Central memory CD8-positive, alpha-beta T cell (primary cell): ENCODE results near the gene MOGAT2.
"Not testable (repeated sequence)": the region's sequence is repeated elsewhere in the genome, so short reads cannot be mapped to it uniquely, and the experiment has no call there.

Experiments
- ATAC-seq: fragments of 150-1000 bp; cut with Tn5 transposase; replicated peaks from 2 replicates; pipeline ENCODE4 v1.10.0; 2022; ENCODE audit warnings: mild to moderate bottlenecking, moderate FRiP score, moderate number of reproducible peaks; ENCODE audit not compliant: poor library complexity, severe bottlenecking; ENCODE audit errors: extremely low read depth
- DNase-seq, 2 donors: peaks; one replicate each; pipeline ENCODE4 v3.0.0; 2021; ENCODE audit warnings: low spot score in 2 of 2
- H3K27ac Mint-ChIP-seq: one replicate; pipeline ENCODE4 v1.8.0; 2022; ENCODE audit warnings: low read depth, mild to moderate bottlenecking, moderate library complexity, mixed read lengths
- H3K27me3 Mint-ChIP-seq: one replicate; pipeline ENCODE4 v1.8.0; 2022; ENCODE audit warnings: mixed read lengths
- H3K36me3 Mint-ChIP-seq: one replicate; pipeline ENCODE4 v1.8.0; 2022; ENCODE audit warnings: mild to moderate bottlenecking, moderate library complexity, mixed read lengths; ENCODE audit not compliant: insufficient read depth
- H3K4me1 Mint-ChIP-seq: one replicate; pipeline ENCODE4 v1.8.0; 2022; ENCODE audit warnings: mixed read lengths
- H3K4me3 Mint-ChIP-seq: one replicate; pipeline ENCODE4 v1.8.0; 2022; ENCODE audit warnings: mild to moderate bottlenecking, moderate library complexity, mixed read lengths
- H3K9me3 Mint-ChIP-seq: one replicate; pipeline ENCODE4 v1.8.0; 2022; ENCODE audit warnings: mixed read lengths

Gene MOGAT2

GRCh38 chr11:75748729-75749273, 31.2 kb downstream of the MOGAT2 start:
- not testable (repeated sequence) for H3K9me3 Mint-ChIP-seq, H3K27ac Mint-ChIP-seq, DNase-seq, H3K4me1 Mint-ChIP-seq, H3K36me3 Mint-ChIP-seq, ATAC-seq, H3K4me3 Mint-ChIP-seq
- peaks cover 44% of the 10 kb centered on the region for H3K27me3 Mint-ChIP-seq

GRCh38 chr11:75754933-75755332, 37.3 kb downstream of the MOGAT2 start:
- H3K36me3 Mint-ChIP-seq, DNase-seq, H3K9me3 Mint-ChIP-seq, H3K4me1 Mint-ChIP-seq, H3K4me3 Mint-ChIP-seq, ATAC-seq: not testable (repeated sequence)
- Mint-ChIP-seq H3K27me3 (peaks cover 14% of the 10 kb centered on the region), H3K27ac (peak overlapping the region; percentile 46)

DNA sequence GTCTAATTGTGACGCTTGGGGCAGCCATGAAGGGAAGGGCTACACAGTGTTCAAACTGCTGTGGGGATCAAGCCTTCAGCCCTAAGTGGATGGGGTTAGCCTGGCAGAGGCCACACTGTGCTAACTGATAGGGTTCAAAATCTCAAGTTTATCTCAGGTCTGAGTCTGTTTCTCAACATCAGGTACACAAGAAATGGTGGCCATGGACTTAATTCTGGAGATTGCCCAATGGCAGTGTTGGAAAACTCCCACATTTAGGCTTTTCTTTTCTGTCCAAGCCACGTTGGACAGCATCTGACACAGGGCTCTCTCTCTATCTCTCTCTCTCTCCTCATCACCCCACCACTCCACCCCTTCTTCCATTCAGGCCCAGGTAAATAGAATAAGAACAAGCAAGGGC, 40.0 kb downstream of the MOGAT2 start:
- no peak for DNase-seq
- Mint-ChIP-seq H3K36me3 (peaks cover 3% of the 10 kb centered on the region), H3K27ac (no peak overlapping the region), H3K9me3 (no peaks in the 10 kb centered on the region), H3K27me3 (peaks cover 14% of the 10 kb centered on the region), H3K4me1 (no peaks in the 10 kb centered on the region), H3K4me3 (no peak overlapping the region)
- no peak for ATAC-seq

DNA sequence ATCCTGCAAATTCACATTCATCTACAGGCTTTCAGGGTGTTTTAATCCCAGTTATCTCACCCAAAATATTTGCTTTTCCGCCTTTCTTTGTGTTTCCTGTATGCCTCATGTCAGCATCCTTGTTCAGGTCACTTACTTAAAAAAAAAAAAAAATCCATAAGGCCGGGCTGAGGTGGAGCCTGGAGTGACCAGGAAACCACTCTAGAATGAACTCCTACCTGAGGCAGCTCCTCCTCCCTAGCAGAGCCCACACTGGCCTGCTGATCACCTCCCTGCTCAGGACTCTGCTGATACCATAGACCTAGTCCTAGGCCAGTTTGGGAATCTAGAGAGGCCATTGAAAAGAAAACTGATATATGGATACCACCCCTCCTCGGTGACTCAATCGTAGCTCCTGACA, 42.2 kb downstream of the MOGAT2 start:
- Mint-ChIP-seq H3K27me3 (peaks cover 14% of the 10 kb centered on the region), H3K9me3 (no peaks in the 10 kb centered on the region), H3K27ac (no peak overlapping the region), H3K4me3 (no peak overlapping the region), H3K4me1 (no peaks in the 10 kb centered on the region), H3K36me3 (peaks cover 3% of the 10 kb centered on the region)
- DNase-seq (no peak), ATAC-seq (no peak)

- Mint-ChIP-seq H3K9me3 (no peaks in the 10 kb centered on the region), H3K27ac (no peak overlapping the region), H3K4me1 (no peaks in the 10 kb centered on the region), H3K4me3 (no peak overlapping the region), H3K36me3 (peaks cover 2% of the 10 kb centered on the region), H3K27me3 (peaks cover 11% of the 10 kb centered on the region)
- no peak for DNase-seq
- no peak for ATAC-seq
These were observed 42.6 kb downstream of the MOGAT2 start for GRCh38 chr11:75760243-75760642.

DNA sequence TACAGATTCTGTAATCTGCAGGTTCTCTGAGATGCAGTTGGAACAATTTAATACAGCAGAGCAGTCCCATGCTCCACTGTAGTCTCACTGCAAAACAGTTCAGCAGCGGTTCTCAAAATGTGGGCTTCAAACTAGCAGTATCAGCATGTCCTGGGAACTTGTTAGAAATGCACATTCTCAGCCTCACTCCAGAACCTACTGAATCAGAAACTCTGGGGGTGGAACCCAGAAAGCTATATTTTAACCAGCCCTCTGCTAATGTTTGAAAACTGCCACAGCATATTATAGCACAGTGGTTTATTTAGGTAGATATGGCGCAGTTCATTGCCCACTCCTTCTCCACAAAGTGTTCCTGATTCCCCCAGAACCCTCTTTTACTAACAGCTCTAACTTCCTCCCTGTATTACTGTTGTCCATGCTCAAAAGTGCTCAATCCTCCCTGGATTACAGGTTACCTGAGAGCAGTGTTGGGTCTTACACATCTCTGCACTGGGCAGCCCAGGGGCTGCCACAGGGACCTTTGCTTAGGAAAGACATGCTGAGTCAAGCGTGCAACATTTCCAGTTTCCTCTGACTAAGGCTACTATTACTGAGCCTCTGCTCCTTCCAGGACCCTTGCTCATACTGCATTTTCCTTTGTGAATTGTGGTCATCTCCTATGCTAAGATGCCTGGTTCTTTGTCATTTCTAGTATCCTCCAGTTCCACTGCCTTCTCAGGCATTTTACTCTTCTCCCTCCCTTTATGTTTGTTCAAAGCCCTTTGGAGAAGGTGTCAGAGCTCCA, 43.3 kb downstream of the MOGAT2 start:
- Mint-ChIP-seq H3K4me1 (no peaks in the 10 kb centered on the region), H3K27ac (no peak overlapping the region), H3K36me3 (peaks cover 1% of the 10 kb centered on the region), H3K27me3 (peaks cover 5% of the 10 kb centered on the region), H3K4me3 (no peak overlapping the region), H3K9me3 (no peaks in the 10 kb centered on the region)
- DNase-seq = no peak
- no peak for ATAC-seq

DNA sequence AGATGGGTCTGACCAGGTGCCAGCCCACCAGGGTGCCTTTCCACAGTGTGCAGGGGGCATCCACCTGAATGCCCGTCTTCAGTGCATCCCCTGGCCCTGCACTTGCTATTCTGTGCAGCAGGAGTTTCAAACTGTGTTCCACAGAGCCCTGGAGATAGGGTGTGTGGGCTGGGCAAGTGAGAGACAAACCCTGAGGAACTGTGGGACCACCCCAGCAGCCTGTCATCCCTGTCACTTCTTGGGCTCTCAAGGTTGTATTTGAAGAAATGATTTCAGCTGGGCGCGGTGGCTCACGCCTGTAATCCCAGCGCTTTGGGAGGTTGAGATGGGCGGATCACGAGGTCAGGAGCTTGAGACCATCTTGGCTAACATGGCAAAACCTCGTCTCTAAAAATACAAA, 44.5 kb downstream of the MOGAT2 start:
- DNase-seq (no peak), ATAC-seq (no peak)
- Mint-ChIP-seq H3K4me3 (no peak overlapping the region), H3K27ac (no peak overlapping the region), H3K36me3 (peaks cover 1% of the 10 kb centered on the region), H3K4me1 (no peaks in the 10 kb centered on the region), H3K27me3 (peaks cover 5% of the 10 kb centered on the region), H3K9me3 (no peaks in the 10 kb centered on the region)

- Mint-ChIP-seq H3K27me3 (peaks cover 12% of the 10 kb centered on the region), H3K36me3 (peaks cover 1% of the 10 kb centered on the region), H3K4me3 (no peak overlapping the region), H3K4me1 (peaks cover 6% of the 10 kb centered on the region), H3K27ac (no peak overlapping the region), H3K9me3 (no peaks in the 10 kb centered on the region)
- DNase-seq (no peak), ATAC-seq (no peak)
These were observed 45.2 kb downstream of the MOGAT2 start for GRCh38 chr11:75762885-75763284.

DNA sequence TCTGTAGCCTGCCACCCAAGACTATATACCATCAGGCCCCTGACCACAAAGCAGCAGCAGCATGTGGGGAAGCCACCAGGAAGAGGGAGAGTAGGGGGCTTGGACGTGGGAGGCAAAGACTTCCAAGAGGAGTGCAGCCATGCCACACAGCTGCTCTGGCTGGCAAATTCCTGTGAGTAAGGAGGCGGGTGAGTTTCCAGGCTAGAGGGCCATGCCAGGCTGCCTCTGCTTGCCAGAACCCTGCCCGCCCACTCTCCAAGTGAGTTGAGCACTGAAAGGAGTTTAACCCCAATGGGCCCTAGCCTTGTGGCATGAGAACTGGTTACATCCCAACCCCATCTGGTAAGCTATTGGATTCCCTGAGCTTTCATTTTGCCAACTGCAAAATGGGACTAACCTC, 46.2 kb downstream of the MOGAT2 start:
- peaks cover 3% of the 10 kb centered on the region for H3K36me3 Mint-ChIP-seq
- DNase-seq (no peak), ATAC-seq (no peak)
- H3K27me3 Mint-ChIP-seq = peaks cover 14% of the 10 kb centered on the region
- H3K4me1 Mint-ChIP-seq = peaks cover 11% of the 10 kb centered on the region
- H3K4me3 Mint-ChIP-seq = no peak overlapping the region
- no peak overlapping the region for H3K27ac Mint-ChIP-seq
- H3K9me3 Mint-ChIP-seq = no peaks in the 10 kb centered on the region

- H3K9me3 Mint-ChIP-seq = no peaks in the 10 kb centered on the region
- ATAC-seq (no peak), DNase-seq (no peak)
- H3K27ac Mint-ChIP-seq = no peak overlapping the region
- H3K4me3 Mint-ChIP-seq = no peak overlapping the region
- peaks cover 2% of the 10 kb centered on the region for H3K36me3 Mint-ChIP-seq
- H3K4me1 Mint-ChIP-seq = peaks cover 11% of the 10 kb centered on the region
- peaks cover 23% of the 10 kb centered on the region for H3K27me3 Mint-ChIP-seq
These were observed 47.5 kb downstream of the MOGAT2 start for GRCh38 chr11:75765116-75765515.

GRCh38 chr11:75766443-75767227, 49.0 kb downstream of the MOGAT2 start:
- Mint-ChIP-seq H3K4me1 (peaks cover 11% of the 10 kb centered on the region), H3K4me3 (no peak overlapping the region), H3K27me3 (peaks cover 32% of the 10 kb centered on the region), H3K27ac (no peak overlapping the region), H3K9me3 (no peaks in the 10 kb centered on the region), H3K36me3 (peaks cover 2% of the 10 kb centered on the region)
- ATAC-seq (no peak), DNase-seq (no peak)

GRCh38 chr11:75767228-75767572, 49.6 kb downstream of the MOGAT2 start:
- ATAC-seq (no peak), DNase-seq (no peak)
- peaks cover 32% of the 10 kb centered on the region for H3K27me3 Mint-ChIP-seq
- peaks cover 2% of the 10 kb centered on the region for H3K36me3 Mint-ChIP-seq
- H3K9me3 Mint-ChIP-seq = no peaks in the 10 kb centered on the region
- peaks cover 11% of the 10 kb centered on the region for H3K4me1 Mint-ChIP-seq
- no peak overlapping the region for H3K4me3 Mint-ChIP-seq
- H3K27ac Mint-ChIP-seq = no peak overlapping the region

DNA sequence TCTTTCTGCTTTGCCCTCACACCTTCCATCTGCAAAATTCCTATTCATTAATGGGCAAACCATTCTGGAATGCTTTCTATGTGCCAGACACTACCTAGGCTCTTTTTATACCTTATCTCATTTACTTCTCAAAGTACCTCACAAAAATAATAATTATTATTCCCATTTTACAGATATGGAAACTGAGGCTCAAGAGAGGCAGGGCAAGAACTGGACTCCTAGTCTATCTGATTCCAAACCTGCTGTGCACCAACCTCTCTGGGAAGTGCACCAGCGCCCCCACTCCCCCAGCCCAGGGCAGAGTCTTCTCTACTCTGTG, 50.1 kb downstream of the MOGAT2 start:
- DNase-seq (no peak), ATAC-seq (no peak)
- H3K36me3 Mint-ChIP-seq = peaks cover 2% of the 10 kb centered on the region
- peak overlapping the region; percentile 76 for H3K4me3 Mint-ChIP-seq
- H3K4me1 Mint-ChIP-seq = peaks cover 11% of the 10 kb centered on the region
- H3K9me3 Mint-ChIP-seq = no peaks in the 10 kb centered on the region
- peak overlapping the region; percentile 63 for H3K27ac Mint-ChIP-seq
- peaks cover 32% of the 10 kb centered on the region for H3K27me3 Mint-ChIP-seq
